ENCODE results near the gene POLR3B.
A peak's percentile ranks its signal among the peaks of the same experiment; 100 is the strongest.
"Not testable (repeated sequence)": the region's sequence is repeated elsewhere in the genome, so short reads cannot be mapped to it uniquely, and the experiment has no call there.

The POLR3B gene

GRCh38 chr12:106357549-106358395 is at the start of gene POLR3B:
POLR3B (plus strand) TSS chr12:106357748; CDS start chr12:106357880, 132 bp downstream.
- DNase-seq, result peak; percentile 95

GRCh38 chr12:106308121-106308520 is 49.4 kb upstream of the POLR3B start:
- no peak for DNase-seq

- no peak for DNase-seq
These were observed 48.9 kb upstream of the POLR3B start for GRCh38 chr12:106308611-106309010.

GRCh38 chr12:106309671-106310505 is 47.7 kb upstream of the POLR3B start:
- DNase-seq, result no peak

- DNase-seq, result no peak
These were observed 46.9 kb upstream of the POLR3B start for GRCh38 chr12:106310687-106311086.

- no peak for DNase-seq
These were observed 46.4 kb upstream of the POLR3B start for GRCh38 chr12:106311139-106311538.

- DNase-seq, result not testable (repeated sequence)
These were observed 44.1 kb upstream of the POLR3B start for GRCh38 chr12:106313413-106313812.

GRCh38 chr12:106315523-106315922 is 42.0 kb upstream of the POLR3B start:
- no peak for DNase-seq

- DNase-seq, result no peak
These were observed 40.0 kb upstream of the POLR3B start for GRCh38 chr12:106317406-106318082.

- DNase-seq, result no peak
These were observed 36.3 kb upstream of the POLR3B start for GRCh38 chr12:106321139-106321850.

- no peak for DNase-seq
These were observed 34.0 kb upstream of the POLR3B start for GRCh38 chr12:106323537-106323936.

GRCh38 chr12:106327309-106327869 is 30.2 kb upstream of the POLR3B start:
- DNase-seq, result no peak

- no peak for DNase-seq
These were observed 28.8 kb upstream of the POLR3B start for GRCh38 chr12:106328735-106329134.

GRCh38 chr12:106329231-106329982 is 28.1 kb upstream of the POLR3B start:
- DNase-seq, result no peak

GRCh38 chr12:106331599-106331998 is 25.9 kb upstream of the POLR3B start:
- DNase-seq, result no peak

GRCh38 chr12:106332536-106332935 is 25.0 kb upstream of the POLR3B start:
- no peak for DNase-seq

GRCh38 chr12:106333010-106333409 is 24.5 kb upstream of the POLR3B start:
- no peak for DNase-seq

GRCh38 chr12:106333756-106334155 is 23.8 kb upstream of the POLR3B start:
- DNase-seq, result no peak

GRCh38 chr12:106341086-106341877 is 16.3 kb upstream of the POLR3B start:
- DNase-seq, result no peak

- no peak for DNase-seq
These were observed 14.9 kb upstream of the POLR3B start for GRCh38 chr12:106342397-106343213.

Measured in activated CD4-positive, alpha-beta T cell treated with anti-CD3 and anti-CD28 coated beads, Interleukin-10, Interleukin-2, amounts not matched to agents 100 ng/mL and 50 ng/mL, durations not matched to agents 16 hours and 8 hours (primary cell).